ENCODE results near the gene LGALS4.
"Not testable (repeated sequence)": the region's sequence is repeated elsewhere in the genome, so short reads cannot be mapped to it uniquely, and the experiment has no call there.

The LGALS4 gene

GRCh38 chr19:38815059-38816001 is 2.6 kb upstream of the LGALS4 start:
- ChIA-PET CTCF (no interaction called here), POLR2A (no interaction called here)
- DNase-seq (ENCODE audit: low read depth, low spot score): no peak
- TF ChIP-seq CTCF (IDR thresholded peaks at IDR 0.05; ENCODE audit: insufficient read depth, low read length, missing control alignments): no peak
- no peak overlapping the region for H3K4me3 ChIP-seq (ENCODE audit: low read depth, low read length)

- CTCF ChIA-PET; H3K4me3 ChIP-seq (ENCODE audit: low read depth, low read length); DNase-seq (ENCODE audit: low read depth, low spot score); POLR2A ChIA-PET: not testable (repeated sequence)
These were observed 1.2 kb upstream of the LGALS4 start for GRCh38 chr19:38813932-38814331.

GRCh38 chr19:38813323-38813722 is 578 bp upstream of the LGALS4 start:
- TF ChIP-seq CTCF (IDR thresholded peaks at IDR 0.05; ENCODE audit: insufficient read depth, low read length, missing control alignments): no peak
- no peak overlapping the region for H3K4me3 ChIP-seq (ENCODE audit: low read depth, low read length)
- ChIA-PET POLR2A (no interaction called here), CTCF (no interaction called here)
- DNase-seq (ENCODE audit: low read depth, low spot score): no peak

GRCh38 chr19:38812009-38812840 is 520 bp downstream of the LGALS4 start:
- TF ChIP-seq CTCF (IDR thresholded peaks at IDR 0.05; ENCODE audit: insufficient read depth, low read length, missing control alignments): no peak
- no peak overlapping the region for H3K4me3 ChIP-seq (ENCODE audit: low read depth, low read length)
- ChIA-PET POLR2A (interaction anchor here (0.6 to 0.9 kb wide), 2 partner anchors 38 to 93 kb away, joined by 3 read pairs; no protein-coding TSS in a partner anchor), CTCF (interaction anchor here (1.4 kb wide), 1 partner anchor 42 kb away, joined by 4 read pairs; no protein-coding TSS in a partner anchor)
- DNase-seq (ENCODE audit: low read depth, low spot score): no peak

- ChIA-PET POLR2A (no interaction called here), CTCF (no interaction called here)
- H3K4me3 ChIP-seq (ENCODE audit: low read depth, low read length): no peak overlapping the region
- no peak for DNase-seq (ENCODE audit: low read depth, low spot score)
- no peak for TF ChIP-seq CTCF (IDR thresholded peaks at IDR 0.05; ENCODE audit: insufficient read depth, low read length, missing control alignments)
These were observed 3.0 kb downstream of the LGALS4 start for GRCh38 chr19:38809592-38810252.

- TF ChIP-seq CTCF (IDR thresholded peaks at IDR 0.05; ENCODE audit: insufficient read depth, low read length, missing control alignments): no peak
- no peak for DNase-seq (ENCODE audit: low read depth, low spot score)
- CTCF ChIA-PET: interaction anchor here (1.3 kb wide), 1 partner anchor 62 kb away, joined by 3 read pairs; no protein-coding TSS in a partner anchor
- POLR2A ChIA-PET: no interaction called here
- no peak overlapping the region for H3K4me3 ChIP-seq (ENCODE audit: low read depth, low read length)
These were observed 4.0 kb downstream of the LGALS4 start for GRCh38 chr19:38808741-38809140.

GRCh38 chr19:38807374-38808098 is 5.2 kb downstream of the LGALS4 start:
- CTCF ChIA-PET; POLR2A ChIA-PET; DNase-seq (ENCODE audit: low read depth, low spot score); H3K4me3 ChIP-seq (ENCODE audit: low read depth, low read length): not testable (repeated sequence)
